Measurements from ENCODE around the gene EYA2. TPM values are rescaled to one million over a fixed set of nuclear protein-coding genes. Genes with fewer than 3 reads are reported as not detected.

The EYA2 gene
- total RNA-seq, 1 donor: 17.7 TPM

DNA sequence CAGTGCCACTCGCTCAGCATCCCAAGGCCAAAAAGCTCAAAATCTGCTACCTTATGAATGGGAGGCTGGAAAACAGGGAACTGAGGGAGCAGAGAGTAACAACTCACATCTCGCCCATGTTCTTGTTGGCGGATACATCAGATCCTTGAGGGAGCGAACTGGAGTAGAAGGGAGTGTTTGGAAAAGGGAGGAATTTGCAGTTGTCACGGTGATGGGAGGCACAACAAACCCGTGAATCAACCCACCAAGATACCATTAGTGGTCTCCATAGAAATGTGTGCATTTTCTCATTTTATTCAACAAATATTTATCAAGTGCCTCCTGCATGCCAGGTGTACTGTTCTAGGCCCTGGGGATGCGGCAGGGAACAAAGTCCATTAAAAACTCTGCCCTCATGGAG, 212.1 kb downstream of the EYA2 start:
- no peaks in the 10 kb centered on the region for H4K20me1 ChIP-seq (ENCODE audit: insufficient read depth, low read length)
- H3K36me3 ChIP-seq (ENCODE audit: insufficient read depth, low read length): no peaks in the 10 kb centered on the region
- no peaks in the 10 kb centered on the region for H3K27me3 ChIP-seq (ENCODE audit: insufficient read depth, low read length)
- H3K4me2 ChIP-seq (ENCODE audit: insufficient read depth, low read length): no peak overlapping the region
- no peak overlapping the region for H3K27ac ChIP-seq (ENCODE audit: low read depth, low read length)
- H3K4me1 ChIP-seq (ENCODE audit: insufficient read depth, low read length): no peaks in the 10 kb centered on the region
- DNase-seq (ENCODE audit: insufficient read length, low spot score, missing footprints): no peak
- peaks cover 6% of the 10 kb centered on the region for H3K9me3 ChIP-seq (ENCODE audit: low read depth, low read length)
- no peaks in the 10 kb centered on the region for H3K79me2 ChIP-seq (ENCODE audit: insufficient read depth, low read length)
- no peak overlapping the region for H2AFZ ChIP-seq (ENCODE audit: low read length)
- H3K4me3 ChIP-seq (ENCODE audit: insufficient read depth, low read length): no peak overlapping the region
- TF ChIP-seq, protein P1, sequence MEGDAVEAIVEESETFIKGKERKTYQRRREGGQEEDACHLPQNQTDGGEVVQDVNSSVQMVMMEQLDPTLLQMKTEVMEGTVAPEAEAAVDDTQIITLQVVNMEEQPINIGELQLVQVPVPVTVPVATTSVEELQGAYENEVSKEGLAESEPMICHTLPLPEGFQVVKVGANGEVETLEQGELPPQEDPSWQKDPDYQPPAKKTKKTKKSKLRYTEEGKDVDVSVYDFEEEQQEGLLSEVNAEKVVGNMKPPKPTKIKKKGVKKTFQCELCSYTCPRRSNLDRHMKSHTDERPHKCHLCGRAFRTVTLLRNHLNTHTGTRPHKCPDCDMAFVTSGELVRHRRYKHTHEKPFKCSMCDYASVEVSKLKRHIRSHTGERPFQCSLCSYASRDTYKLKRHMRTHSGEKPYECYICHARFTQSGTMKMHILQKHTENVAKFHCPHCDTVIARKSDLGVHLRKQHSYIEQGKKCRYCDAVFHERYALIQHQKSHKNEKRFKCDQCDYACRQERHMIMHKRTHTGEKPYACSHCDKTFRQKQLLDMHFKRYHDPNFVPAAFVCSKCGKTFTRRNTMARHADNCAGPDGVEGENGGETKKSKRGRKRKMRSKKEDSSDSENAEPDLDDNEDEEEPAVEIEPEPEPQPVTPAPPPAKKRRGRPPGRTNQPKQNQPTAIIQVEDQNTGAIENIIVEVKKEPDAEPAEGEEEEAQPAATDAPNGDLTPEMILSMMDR (IDR thresholded peaks at IDR 0.05; ENCODE audit: extremely low read depth, low read depth, low read length): no peak

DNA sequence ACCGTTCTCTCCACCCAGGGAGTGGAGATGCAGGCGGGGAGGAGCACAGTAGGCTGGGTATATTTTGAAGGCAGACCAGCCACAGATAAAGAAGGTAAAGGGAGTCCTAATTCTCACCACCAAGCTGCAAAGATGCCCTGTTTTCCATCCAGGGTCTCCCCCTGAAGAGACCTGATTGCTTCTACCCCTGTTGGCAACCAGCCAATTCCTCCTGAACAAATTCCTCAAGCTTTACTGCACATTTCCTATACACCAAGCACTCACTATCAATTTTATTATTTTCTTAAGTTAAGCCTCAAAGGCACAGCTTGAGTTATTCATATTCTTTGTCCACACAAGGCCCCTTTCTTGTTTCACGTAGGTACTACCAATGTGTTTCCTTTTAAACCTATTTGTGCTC, 214.4 kb downstream of the EYA2 start:
- no peak overlapping the region for H3K4me3 ChIP-seq (ENCODE audit: insufficient read depth, low read length)
- H4K20me1 ChIP-seq (ENCODE audit: insufficient read depth, low read length): no peaks in the 10 kb centered on the region
- no peak overlapping the region for H2AFZ ChIP-seq (ENCODE audit: low read length)
- H3K4me2 ChIP-seq (ENCODE audit: insufficient read depth, low read length): no peak overlapping the region
- TF ChIP-seq, protein P1 (IDR thresholded peaks at IDR 0.05; ENCODE audit: extremely low read depth, low read depth, low read length): no peak
- peaks cover 9% of the 10 kb centered on the region for H3K4me1 ChIP-seq (ENCODE audit: insufficient read depth, low read length)
- no peaks in the 10 kb centered on the region for H3K27me3 ChIP-seq (ENCODE audit: insufficient read depth, low read length)
- DNase-seq (ENCODE audit: insufficient read length, low spot score, missing footprints): no peak
- peaks cover 6% of the 10 kb centered on the region for H3K9me3 ChIP-seq (ENCODE audit: low read depth, low read length)
- H3K27ac ChIP-seq (ENCODE audit: low read depth, low read length): no peak overlapping the region
- no peaks in the 10 kb centered on the region for H3K36me3 ChIP-seq (ENCODE audit: insufficient read depth, low read length)
- H3K79me2 ChIP-seq (ENCODE audit: insufficient read depth, low read length): no peaks in the 10 kb centered on the region

DNA sequence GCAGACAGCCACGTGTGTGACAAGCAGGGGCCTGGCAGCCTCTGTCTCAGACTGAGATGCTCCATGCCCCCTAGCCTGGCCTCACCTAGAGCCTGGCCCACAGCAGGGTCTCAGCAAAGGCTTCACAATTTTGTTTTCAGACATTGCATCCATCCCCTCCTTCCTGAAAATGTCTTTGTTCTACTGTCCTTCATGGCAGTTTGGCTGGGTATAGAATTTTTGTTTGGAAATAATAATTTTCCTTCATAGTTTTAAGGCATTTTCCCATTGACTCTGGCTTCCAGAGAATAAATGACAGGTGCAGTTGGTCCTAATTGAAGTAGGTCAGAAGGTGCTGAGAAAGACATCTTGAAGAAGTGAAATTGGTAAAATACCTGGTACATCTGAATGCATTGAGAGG, 216.2 kb downstream of the EYA2 start:
- peaks cover 12% of the 10 kb centered on the region for H3K4me1 ChIP-seq (ENCODE audit: insufficient read depth, low read length)
- H3K36me3 ChIP-seq (ENCODE audit: insufficient read depth, low read length): no peaks in the 10 kb centered on the region
- no peak overlapping the region for H2AFZ ChIP-seq (ENCODE audit: low read length)
- H4K20me1 ChIP-seq (ENCODE audit: insufficient read depth, low read length): no peaks in the 10 kb centered on the region
- no peaks in the 10 kb centered on the region for H3K79me2 ChIP-seq (ENCODE audit: insufficient read depth, low read length)
- no peak overlapping the region for H3K4me3 ChIP-seq (ENCODE audit: insufficient read depth, low read length)
- no peak overlapping the region for H3K4me2 ChIP-seq (ENCODE audit: insufficient read depth, low read length)
- TF ChIP-seq, protein P1 (IDR thresholded peaks at IDR 0.05; ENCODE audit: extremely low read depth, low read depth, low read length): no peak
- peaks cover 6% of the 10 kb centered on the region for H3K9me3 ChIP-seq (ENCODE audit: low read depth, low read length)
- DNase-seq (ENCODE audit: insufficient read length, low spot score, missing footprints): no peak
- no peaks in the 10 kb centered on the region for H3K27me3 ChIP-seq (ENCODE audit: insufficient read depth, low read length)
- H3K27ac ChIP-seq (ENCODE audit: low read depth, low read length): no peak overlapping the region

DNA sequence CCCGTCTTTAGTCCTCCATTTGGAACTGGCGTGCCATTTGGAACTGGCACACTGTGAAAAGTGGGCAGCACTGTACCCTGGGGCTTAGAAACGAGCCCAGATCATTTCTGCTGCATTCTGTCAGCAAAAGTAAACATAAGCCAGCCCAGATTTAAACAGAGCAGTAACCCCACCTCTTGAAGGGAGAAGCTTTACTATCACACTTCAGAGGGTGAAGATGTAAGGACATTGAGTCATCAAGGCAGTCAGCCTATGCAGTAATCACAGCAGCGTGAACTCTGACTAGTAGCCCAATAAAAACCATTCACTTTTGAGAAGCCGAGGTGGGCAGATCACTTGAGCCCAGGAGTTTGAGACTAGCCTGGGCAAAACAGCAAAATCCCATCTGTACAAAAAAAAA, 216.9 kb downstream of the EYA2 start:
- no peaks in the 10 kb centered on the region for H3K36me3 ChIP-seq (ENCODE audit: insufficient read depth, low read length)
- H3K4me1 ChIP-seq (ENCODE audit: insufficient read depth, low read length): peaks cover 12% of the 10 kb centered on the region
- H3K79me2 ChIP-seq (ENCODE audit: insufficient read depth, low read length): no peaks in the 10 kb centered on the region
- H2AFZ ChIP-seq (ENCODE audit: low read length): no peak overlapping the region
- no peak overlapping the region for H3K4me3 ChIP-seq (ENCODE audit: insufficient read depth, low read length)
- no peak overlapping the region for H3K27ac ChIP-seq (ENCODE audit: low read depth, low read length)
- no peak overlapping the region for H3K4me2 ChIP-seq (ENCODE audit: insufficient read depth, low read length)
- TF ChIP-seq, protein P1 (IDR thresholded peaks at IDR 0.05; ENCODE audit: extremely low read depth, low read depth, low read length): no peak
- DNase-seq (ENCODE audit: insufficient read length, low spot score, missing footprints): no peak
- H3K9me3 ChIP-seq (ENCODE audit: low read depth, low read length): peaks cover 6% of the 10 kb centered on the region
- no peaks in the 10 kb centered on the region for H3K27me3 ChIP-seq (ENCODE audit: insufficient read depth, low read length)
- H4K20me1 ChIP-seq (ENCODE audit: insufficient read depth, low read length): no peaks in the 10 kb centered on the region
